ENCODE measurements around the gene CARM1.

Gene CARM1

GRCh38 chr19:10891405-10892086 is 20.2 kb downstream of the CARM1 start:
- no peak for DNase-seq (ENCODE audit: low spot score)

GRCh38 chr19:10892256-10892655 is 20.9 kb downstream of the CARM1 start:
- no peak for DNase-seq (ENCODE audit: low spot score)
- no peak for TF ChIP-seq CTCF (IDR thresholded peaks at IDR 0.05; ENCODE audit: extremely low read depth, missing control alignments)

More at GRCh38 chr19:10891405-10892086, 20.2 kb downstream of the CARM1 start:
- no peak for TF ChIP-seq CTCF (IDR thresholded peaks at IDR 0.05; ENCODE audit: extremely low read depth, missing control alignments)

- TF ChIP-seq CTCF (IDR thresholded peaks at IDR 0.05; ENCODE audit: extremely low read depth, missing control alignments), result no peak
- DNase-seq (ENCODE audit: low spot score), result no peak
Measured at GRCh38 chr19:10894911-10895213, 23.5 kb downstream of the CARM1 start.

GRCh38 chr19:10895363-10895762 is 24.0 kb downstream of the CARM1 start:
- DNase-seq (ENCODE audit: low spot score), result no peak
- TF ChIP-seq CTCF (IDR thresholded peaks at IDR 0.05; ENCODE audit: extremely low read depth, missing control alignments), result no peak

GRCh38 chr19:10895920-10896319 is 24.6 kb downstream of the CARM1 start:
- no peak for TF ChIP-seq CTCF (IDR thresholded peaks at IDR 0.05; ENCODE audit: extremely low read depth, missing control alignments)
- DNase-seq (ENCODE audit: low spot score), result no peak

GRCh38 chr19:10896851-10897526 is 25.6 kb downstream of the CARM1 start:
- DNase-seq (ENCODE audit: low spot score), result no peak
- no peak for TF ChIP-seq CTCF (IDR thresholded peaks at IDR 0.05; ENCODE audit: extremely low read depth, missing control alignments)

GRCh38 chr19:10898633-10899032 is 27.3 kb downstream of the CARM1 start:
- no peak for DNase-seq (ENCODE audit: low spot score)

More at GRCh38 chr19:10898633-10899032, 27.3 kb downstream of the CARM1 start:
- no peak for TF ChIP-seq CTCF (IDR thresholded peaks at IDR 0.05; ENCODE audit: extremely low read depth, missing control alignments)
